Lung microvascular endothelial cell (primary cell): ENCODE results near the gene SEPTIN12. TPM values are rescaled to one million over a fixed set of nuclear protein-coding genes. Genes with fewer than 3 reads are reported as not detected.
"Not testable (repeated sequence)": the region's sequence is repeated elsewhere in the genome, so short reads cannot be mapped to it uniquely, and the experiment has no call there.

Experiments used
- DNase-seq, 2 donors: peaks; one replicate each; pipeline versions ENCODE4 v3.0.0 to v3.0.0-alpha.2; 2010; ENCODE audit warnings: low read depth in 2 of 2
- total RNA-seq: library from RNA; depleted of rRNA; stranded (reverse); fragments of >200 nt; gene quantifications from 2 replicates; pipeline ENCODE4 v1.2.1, GENCODE V29; 2014

Gene SEPTIN12
- total RNA-seq, 1 donor from 2014 or later: not detected

GRCh38 chr16:4760221-4760910, 27.8 kb downstream of the SEPTIN12 start:
- no peak for DNase-seq

DNA sequence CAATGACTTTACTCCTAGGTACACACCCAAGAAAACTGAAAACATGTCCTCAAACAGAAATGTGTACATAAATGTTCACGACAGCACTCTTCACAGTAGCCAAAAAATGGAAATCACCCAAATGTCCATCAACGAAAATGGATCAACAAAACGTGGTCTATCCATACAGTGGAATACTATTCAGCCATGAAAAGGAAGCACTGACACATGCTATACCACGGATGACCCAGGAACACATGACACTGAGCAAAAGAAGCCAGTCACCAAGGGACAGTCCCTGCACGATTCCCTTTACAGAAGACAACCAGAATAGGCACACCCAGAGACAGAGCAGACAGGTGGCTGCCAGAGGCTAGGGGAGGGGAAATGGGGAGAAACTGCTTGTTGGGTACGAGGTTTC, 32.5 kb downstream of the SEPTIN12 start:
- DNase-seq: no peak

DNA sequence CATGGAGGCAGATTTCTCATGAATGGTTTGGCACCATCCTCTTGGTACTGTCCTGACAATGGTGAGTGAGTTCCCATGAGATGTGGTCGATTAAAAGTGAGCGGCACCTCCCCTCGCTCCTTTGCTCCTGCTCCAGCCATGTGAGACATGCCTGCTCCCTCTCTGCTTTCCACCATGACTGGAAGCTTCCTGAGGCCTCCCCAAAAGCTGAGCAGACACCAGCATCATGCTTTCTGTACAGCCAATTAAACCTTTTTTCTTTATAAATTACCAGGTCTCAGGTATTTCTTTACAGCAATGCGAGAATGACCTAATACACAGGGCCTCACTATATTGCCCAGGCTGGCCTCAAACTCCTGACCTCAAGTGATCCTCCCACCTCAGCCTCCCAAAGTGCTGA, 33.3 kb downstream of the SEPTIN12 start:
- no peak for DNase-seq

GRCh38 chr16:4753227-4753626, 34.9 kb downstream of the SEPTIN12 start:
- DNase-seq: no peak

- DNase-seq: no peak
Measured at GRCh38 chr16:4752351-4753100, 35.6 kb downstream of the SEPTIN12 start.

DNA sequence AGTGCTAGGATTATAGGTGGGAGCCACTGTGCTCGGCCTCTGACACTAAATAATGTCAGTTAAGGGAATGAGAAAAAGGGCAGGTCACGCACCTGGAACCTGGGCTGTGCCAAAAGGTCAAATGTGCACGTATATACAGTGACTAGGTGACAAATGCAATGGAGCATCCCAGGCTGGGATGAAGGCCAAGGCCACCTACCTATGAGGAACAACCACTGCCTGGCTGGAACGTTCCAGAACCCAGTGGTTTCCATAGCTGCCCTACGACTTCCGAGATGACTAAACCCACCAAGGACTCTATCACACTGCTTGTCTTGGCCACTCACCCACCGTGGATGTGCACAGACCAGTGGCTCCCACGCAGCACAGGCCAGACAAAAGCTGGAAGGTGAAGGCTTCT, 37.2 kb downstream of the SEPTIN12 start:
- no peak for DNase-seq

DNA sequence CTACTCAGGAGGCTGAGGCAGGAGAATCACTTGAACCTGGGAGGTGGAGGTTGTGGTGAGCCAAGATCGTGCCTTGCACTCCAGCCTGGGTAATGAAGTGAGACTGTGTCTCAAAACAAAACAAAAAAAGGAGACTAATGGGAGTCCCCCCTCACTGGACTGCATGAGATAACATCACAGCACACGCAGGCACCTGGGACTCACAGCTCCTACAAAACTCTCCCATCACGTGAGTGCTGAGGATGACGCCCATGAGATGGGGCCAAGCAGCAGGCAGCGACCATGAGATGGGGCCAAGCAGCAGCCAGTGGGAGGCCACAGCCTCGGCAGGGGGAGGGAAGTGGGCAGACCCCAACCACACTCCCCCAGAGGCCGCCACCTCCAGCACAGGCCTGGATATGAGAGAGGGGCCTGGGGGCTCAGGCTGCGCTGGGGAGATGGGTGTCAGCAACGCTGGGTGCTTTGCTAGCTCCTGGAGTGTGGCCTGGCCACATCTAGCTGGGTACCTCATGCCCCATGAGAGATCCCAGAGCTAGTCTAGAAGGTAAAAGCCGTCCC, 38.4 kb downstream of the SEPTIN12 start:
- DNase-seq: no peak

DNA sequence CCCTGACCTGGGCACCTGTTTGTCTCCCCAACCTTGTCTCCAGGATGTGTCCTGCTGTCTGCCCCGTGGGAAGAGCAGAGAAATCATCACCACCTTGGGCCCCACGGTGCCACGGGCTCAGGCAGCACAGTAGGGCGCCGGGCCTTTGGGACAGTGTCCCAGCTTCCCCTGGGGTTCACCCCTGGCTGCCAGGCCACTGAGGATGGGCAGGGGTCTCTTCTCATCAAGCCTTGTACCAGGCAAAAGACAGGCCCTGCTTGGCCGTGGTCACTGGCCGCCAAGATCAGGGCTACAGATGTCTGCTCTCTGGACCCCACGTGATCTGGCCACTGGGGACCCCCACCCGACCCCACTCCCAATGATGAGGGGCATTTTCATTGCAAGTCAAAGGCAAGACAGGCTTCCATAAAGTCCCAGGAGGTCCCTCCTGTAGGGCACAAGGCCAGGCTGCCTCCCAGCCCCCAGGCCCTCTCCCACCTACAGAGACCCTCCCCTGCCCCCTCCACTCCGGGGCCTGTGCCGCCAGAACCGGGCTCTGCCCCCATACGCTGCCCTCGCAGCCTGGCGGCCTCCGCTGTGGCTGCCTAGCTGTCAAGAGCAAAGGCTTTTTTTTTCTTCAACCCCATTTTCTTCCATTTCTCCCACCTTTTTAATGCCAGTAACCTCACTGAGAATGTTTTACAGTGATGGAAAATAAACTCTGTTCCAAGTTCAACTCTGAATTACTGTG, 39.3 kb downstream of the SEPTIN12 start:
- no peak for DNase-seq

DNA sequence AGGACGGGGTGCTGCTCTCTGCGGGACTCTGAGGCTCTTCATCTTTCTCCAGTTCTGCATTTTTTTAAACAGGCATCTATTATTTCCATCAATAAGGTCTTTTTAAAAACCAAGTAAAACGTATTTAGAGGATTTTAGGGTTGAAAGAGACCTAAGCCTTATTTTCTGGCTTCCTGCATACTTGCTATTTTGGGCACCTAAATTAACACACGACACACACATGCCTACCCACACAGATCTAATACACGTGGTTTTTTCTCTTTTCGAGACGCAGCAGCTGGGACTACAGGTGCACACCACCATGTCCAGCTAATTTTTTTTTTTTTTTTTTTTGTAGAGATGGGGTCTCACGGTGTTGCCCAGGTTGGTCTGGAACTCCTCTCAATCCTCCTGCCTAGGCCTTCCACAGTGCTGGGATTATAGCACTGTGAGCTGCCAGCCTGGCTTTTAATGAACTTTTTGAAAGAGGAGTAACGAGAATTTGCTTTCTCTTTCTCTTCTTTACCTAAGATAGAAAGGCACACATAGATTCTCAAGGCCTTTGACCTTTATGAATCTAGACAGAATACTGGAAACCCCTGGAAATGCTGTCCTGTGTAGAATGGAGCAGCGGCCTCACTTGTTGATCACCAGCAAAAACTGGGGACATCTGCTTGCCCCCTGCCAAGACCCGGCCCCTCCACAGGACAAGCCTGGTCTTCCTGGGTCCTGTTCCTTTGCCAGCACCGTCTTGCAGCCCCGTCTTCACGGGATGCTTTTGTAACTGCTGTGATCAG, 40.1 kb downstream of the SEPTIN12 start:
- no peak for DNase-seq

DNA sequence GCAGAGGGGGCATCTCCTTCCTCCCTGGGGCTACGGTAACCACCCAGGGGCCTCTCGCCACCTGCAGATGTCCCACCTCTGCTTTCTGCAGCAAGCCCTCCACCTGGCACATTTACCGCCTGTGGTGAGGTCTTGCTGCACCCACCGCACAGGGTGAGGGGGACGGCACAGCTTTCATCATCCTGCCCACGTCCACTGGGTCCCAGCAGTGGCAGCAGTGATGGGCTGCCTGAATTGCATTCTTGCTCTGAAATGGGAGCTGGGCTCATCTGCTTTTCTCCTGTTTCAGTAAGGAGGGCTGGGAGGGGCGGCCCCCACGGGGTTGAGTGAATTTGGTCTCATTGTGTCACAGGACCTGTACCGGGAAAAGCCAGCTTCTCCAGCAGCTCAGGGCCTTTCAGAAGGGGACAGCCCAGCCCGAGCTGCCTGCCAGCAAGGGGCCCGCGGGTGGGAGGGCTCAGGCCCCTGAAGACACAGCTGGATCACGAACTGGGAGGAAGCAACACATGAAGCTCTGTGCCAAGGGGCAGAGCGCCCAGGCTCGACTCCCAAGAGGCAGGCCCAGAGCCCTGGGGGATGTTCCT, 41.1 kb downstream of the SEPTIN12 start:
- no peak for DNase-seq

DNA sequence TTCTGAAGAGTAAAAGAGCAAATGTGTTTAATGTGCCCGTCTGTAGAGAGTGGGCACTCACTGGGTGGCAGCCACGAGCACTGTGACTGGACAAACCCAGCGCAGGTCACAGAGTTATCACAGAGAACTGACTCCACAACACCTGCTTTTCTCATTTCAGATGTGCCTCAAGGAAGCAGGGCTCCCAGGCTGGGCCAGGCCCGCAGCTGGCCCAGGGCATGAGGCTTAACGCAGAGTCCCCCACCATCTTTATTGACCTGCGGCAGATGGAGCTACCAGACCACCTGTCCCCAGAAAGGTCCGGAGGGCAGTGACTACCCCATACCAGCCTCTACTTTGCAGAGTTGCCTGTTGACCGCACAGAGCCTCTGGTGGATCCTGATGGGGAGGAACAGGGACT, 41.9 kb downstream of the SEPTIN12 start:
- DNase-seq: no peak

DNA sequence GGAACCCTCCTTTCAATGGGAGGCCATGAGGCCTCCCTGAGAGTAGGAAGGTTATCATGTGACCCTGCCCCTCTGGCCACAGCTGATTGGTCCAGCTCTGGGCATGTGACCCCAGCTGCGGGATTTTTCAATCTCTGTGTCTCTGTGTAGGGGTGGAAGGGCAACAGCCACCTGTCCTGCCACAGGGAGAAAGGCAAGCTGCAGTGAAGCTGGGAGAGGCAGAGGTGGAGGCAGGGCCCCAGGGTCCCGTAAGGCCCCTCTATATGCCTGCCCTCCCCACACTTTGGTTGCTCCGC, 42.9 kb downstream of the SEPTIN12 start:
- no peak for DNase-seq

GRCh38 chr16:4744555-4745273, 43.4 kb downstream of the SEPTIN12 start:
- no peak for DNase-seq

DNA sequence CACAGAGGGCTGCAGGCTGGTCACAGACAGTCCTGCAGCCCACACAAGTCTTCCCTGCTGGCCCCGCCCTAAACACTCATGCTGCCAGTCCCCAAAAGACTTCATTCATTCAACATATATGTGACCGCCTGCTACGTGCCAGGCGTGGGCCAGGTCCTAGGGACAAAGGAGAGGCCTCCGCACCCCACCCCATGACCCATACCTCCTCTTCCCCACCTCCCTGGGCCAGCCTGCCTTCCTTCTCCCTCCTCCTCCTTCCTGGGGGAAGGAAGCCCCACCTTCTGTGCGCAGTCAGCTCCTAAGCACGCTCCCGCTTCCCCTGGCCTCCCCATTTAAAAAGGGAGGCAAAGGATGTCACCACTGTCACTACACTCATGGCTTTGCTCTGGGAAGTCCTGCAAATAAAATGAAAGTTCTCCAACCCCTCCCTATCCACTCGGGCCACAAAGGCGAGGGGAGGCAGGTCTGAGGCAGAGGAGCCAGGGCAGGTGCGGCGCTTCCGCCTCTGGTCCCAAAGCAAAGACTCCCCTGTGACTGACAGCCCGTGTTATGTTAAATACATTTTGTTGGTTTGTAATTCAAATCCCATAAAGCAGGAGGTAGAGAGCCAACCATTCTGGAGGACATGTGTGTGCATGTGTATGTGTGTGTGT, 44.8 kb downstream of the SEPTIN12 start:
- DNase-seq: no peak

DNA sequence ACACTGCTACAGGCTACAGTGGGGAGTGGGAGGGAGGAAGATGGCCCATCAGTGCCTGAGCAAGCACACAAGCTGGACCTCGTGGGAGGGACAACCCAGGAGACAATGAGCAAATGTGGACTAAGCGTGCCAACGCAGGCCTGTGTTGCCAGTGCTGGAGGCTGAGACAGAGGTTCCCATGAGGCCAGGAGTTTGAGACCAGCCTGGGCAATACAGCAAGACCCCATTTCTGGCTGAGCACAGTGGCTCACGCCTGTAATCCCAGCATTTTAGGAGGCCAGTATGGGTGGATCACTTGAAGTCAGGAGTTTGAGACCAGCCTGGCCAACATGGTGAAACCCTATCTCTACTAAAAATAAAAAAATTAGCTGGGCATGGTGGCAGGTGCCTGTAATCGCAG, 49.8 kb downstream of the SEPTIN12 start:
- DNase-seq: not testable (repeated sequence)

DNA sequence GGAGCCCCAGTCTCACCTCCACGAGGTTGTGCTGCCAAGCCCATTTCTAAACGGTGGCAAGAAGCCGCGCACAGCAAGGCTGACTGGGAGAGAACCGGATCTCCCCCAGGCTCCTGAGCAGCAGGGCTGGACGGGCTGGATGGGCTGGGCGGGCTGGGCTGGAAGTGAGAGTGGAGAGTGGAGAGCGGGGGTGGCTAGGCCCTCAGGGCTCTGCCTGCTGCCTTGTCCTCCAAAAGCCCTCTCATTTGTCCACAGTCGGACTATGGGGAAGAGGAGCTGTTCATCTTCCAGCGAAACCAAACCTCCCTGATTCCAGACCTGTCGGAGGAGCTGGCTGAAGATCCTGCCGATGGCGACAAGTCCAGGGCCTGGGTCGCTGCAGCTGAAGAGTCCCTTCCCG, 50.6 kb downstream of the SEPTIN12 start:
- no peak for DNase-seq

GRCh38 chr16:4736546-4736945, 51.6 kb downstream of the SEPTIN12 start:
- DNase-seq: no peak

- DNase-seq: peak; percentile 79 to 82
Measured at GRCh38 chr16:4734730-4735535, 53.2 kb downstream of the SEPTIN12 start.

- peak; percentile 97 for DNase-seq
Measured at GRCh38 chr16:4734063-4734729, 53.9 kb downstream of the SEPTIN12 start, which contains the start of the genes ANKS3 and DNAAF8. Gene ANKS3, minus strand, starts transcription at chr16:4734271. Its CDS starts 4,122 bp downstream, at chr16:4730149. Gene DNAAF8, plus strand, starts transcription at chr16:4734537. Its CDS starts 1,978 bp downstream, at chr16:4736515.
